HepG2 (cell line): ENCODE measurements around the gene SLC25A44. TPM values are rescaled to one million over a fixed set of nuclear protein-coding genes. Genes with fewer than 3 reads are reported as not detected.
A peak's percentile ranks its signal among the peaks of the same experiment; 100 is the strongest.

Experiments
- ATAC-seq: fragments of 200-7000 bp; cut with Tn5 transposase; 3 replicates; pipeline ENCODE4 v1.9.1; 2020; ENCODE audit warnings: mild to moderate bottlenecking, moderate library complexity
- BruUV-seq: library from RNA; stranded (reverse); fragments of 400-500 nt; replicated peaks from 2 replicates; lab custom pipeline; 2021; lab: Mats Ljungman, UMichigan
- CTCF ChIA-PET: fragments of 300-600 bp; formaldehyde crosslinking; extraction: SDS; loops from one replicate; lab custom pipeline; 2021; ENCODE audit warnings: low total read pairs, inconsistent platforms, low intra/inter-chr PET ratio; lab: Yijun Ruan, JAX
- POLR2A ChIA-PET: fragments of 350-600 bp; sonication (Branson Sonifier 250); formaldehyde crosslinking; loops from one replicate; lab custom pipeline; 2020; ENCODE audit warnings: antibody characterized with exemption, inconsistent platforms; lab: Yijun Ruan, JAX
- DNase-seq: peaks from one replicate; pipeline ENCODE4 v3.0.0-alpha.2; 2015; ENCODE audit warnings: low spot score
- FAIRE-seq: peaks from 3 replicates; lab custom pipeline; 2011; peaks lifted over from hg19 to GRCh38; lab: Jason Lieb, UNC
- H2AFZ ChIP-seq: one replicate; pipeline ENCODE4 v1.6.1; 2011; ENCODE audit warnings: low read length, inconsistent platforms
- H3K27ac ChIP-seq: fragments of 300-600 bp; 3 replicates; pipeline ENCODE4 v1.8.0; 2011; ENCODE audit warnings: mixed run types, mild to moderate bottlenecking, mixed read lengths, low read length, inconsistent platforms; ENCODE audit not compliant: insufficient read depth; ENCODE audit errors: extremely low read length
- H3K27me3 ChIP-seq, 2 experiments: fragments of 200-600 bp in 1 of 2; 2 replicates in 1 of 2; 3 replicates in 1 of 2; pipeline versions ENCODE4 v1.6.0 to v1.8.0; 2011; ENCODE audit warnings: low read length in 2 of 2, mild to moderate bottlenecking in 2 of 2, moderate library complexity in 2 of 2, inconsistent platforms in 1 of 2; ENCODE audit not compliant: insufficient read depth in 2 of 2, control insufficient read depth in 1 of 2
- H3K36me3 ChIP-seq, 2 experiments: fragments of 200-600 bp in 1 of 2; replicated peaks in 1 of 2; 2 replicates in 1 of 2; 3 replicates in 1 of 2; pipeline versions ENCODE4 v1.5.1 to v1.8.0; 2011; ENCODE audit warnings: low read length in 2 of 2, inconsistent platforms in 1 of 2; ENCODE audit not compliant: insufficient read depth in 2 of 2, control insufficient read depth in 1 of 2
- H3K4me1 ChIP-seq: 2 replicates; pipeline ENCODE4 v1.5.1; 2012; ENCODE audit warnings: low read length, inconsistent platforms; ENCODE audit not compliant: insufficient read depth
- H3K4me2 ChIP-seq: 2 replicates; pipeline ENCODE4 v1.6.0; 2011; ENCODE audit warnings: low read depth, low read length, inconsistent platforms
- H3K4me3 ChIP-seq, 3 experiments: fragments of 200-600 bp in 1 of 3; sonication (generic), shearing (Covaris generic) in 1 of 3; replicated peaks in 1 of 3; 2 replicates each; pipeline ENCODE4 v1.5.1; 2011 to 2016; ENCODE audit warnings: low read length in 3 of 3, inconsistent platforms in 2 of 3, low read depth in 2 of 3, mild to moderate bottlenecking in 2 of 3, control low read depth in 1 of 3, mixed read lengths in 1 of 3; ENCODE audit not compliant: insufficient read depth in 1 of 3
- H3K79me2 ChIP-seq: one replicate; pipeline ENCODE4 v1.6.1; 2011; ENCODE audit warnings: low read length, inconsistent platforms; ENCODE audit not compliant: insufficient read depth
- H3K9ac ChIP-seq: 2 replicates; pipeline ENCODE4 v1.6.0; 2011; ENCODE audit warnings: mild to moderate bottlenecking, low read depth, low read length, inconsistent platforms; ENCODE audit not compliant: insufficient read depth
- H3K9me3 ChIP-seq: 2 replicates; pipeline ENCODE4 v1.5.1; 2012; ENCODE audit warnings: mild to moderate bottlenecking, low read length
- H4K20me1 ChIP-seq: 2 replicates; pipeline ENCODE4 v1.6.0; 2011; ENCODE audit warnings: inconsistent platforms, mild to moderate bottlenecking, low read length, moderate library complexity; ENCODE audit not compliant: insufficient read depth
- RNF2 ChIP-seq: fragments of 450-650 bp; conservative IDR thresholded peaks from 2 replicates; pipeline ENCODE4 v1.6.1; 2016; ENCODE audit warnings: low read depth
- ZFP91 ChIP-seq: sonication (generic); formaldehyde crosslinking; IDR thresholded peaks from 2 replicates; pipeline ENCODE4 v1.9.0; 2022; ENCODE audit warnings: missing genetic modification reagents, mild to moderate bottlenecking, borderline replicate concordance
- ZNF431 ChIP-seq: sonication (generic); formaldehyde crosslinking; IDR thresholded peaks from 2 replicates; pipeline ENCODE4 v1.9.0; 2022; ENCODE audit warnings: missing genetic modification reagents, low read depth, mild to moderate bottlenecking, borderline replicate concordance
- ZNF619 ChIP-seq: sonication (generic); formaldehyde crosslinking; IDR thresholded peaks from 2 replicates; pipeline ENCODE4 v1.4.0; 2020; ENCODE audit warnings: mild to moderate bottlenecking, missing genetic modification reagents
- WGBS: methylation state at CpG from one replicate; pipeline ENCODE4 v1.1.6; 2017; ENCODE audit warnings: low lambda C conversion rate; 5-methylcytosine and 5-hydroxymethylcytosine counted together
- in situ Hi-C: cut with HindIII; loops from 2 replicates; pipeline ENCODE4 v1.10.0; 2017; ENCODE audit warnings: low pct_unique_long_range_greater_than_20kb; ENCODE audit not compliant: extremely low pct_ligation_motif_present
- intact Hi-C: fragments of 100-400 bp; cut with micrococcal nuclease; formaldehyde crosslinking; loops from one replicate; pipeline ENCODE4 v1.10.0; 2022; ENCODE audit not compliant: unreplicated experiment
- polyA plus RNA-seq, 8 experiments: library from polyadenylated mRNA; depleted of rRNA in 3 of 8; stranded (reverse) in 7 of 8; unstranded in 1 of 8; fragments of >200 nt; fragmentation: Illumina TruSeq in 4 of 8; extraction: Trizol in 4 of 8; gene quantifications; 2 replicates each; pipeline versions ENCODE4 v1.2.1 to v1.2.3, GENCODE V29; 2011 to 2016; ENCODE audit warnings: low read depth in 4 of 8, missing spikeins in 1 of 8, mixed read lengths in 1 of 8; ENCODE audit not compliant: insufficient read depth in 1 of 8
- total RNA-seq, 5 experiments: library from RNA; depleted of rRNA; stranded (reverse); fragments of >200 nt; fragmentation: Illumina TruSeq; extraction: Trizol; gene quantifications; 2 replicates each; pipeline ENCODE4 v1.2.3, GENCODE V29; 2016; ENCODE audit warnings: low read depth in 1 of 5
- TF ChIP-seq, protein P1 (sequence below), 2 experiments: sonication (generic) in 1 of 2; formaldehyde crosslinking in 1 of 2; IDR thresholded peaks; 2 replicates each; pipeline versions ENCODE4 v1.4.0 to v1.6.1; 2018 to 2020; ENCODE audit warnings: missing genetic modification reagents in 2 of 2, borderline replicate concordance in 1 of 2, low read depth in 1 of 2, mild to moderate bottlenecking in 1 of 2, missing biosample characterization in 1 of 2

Gene SLC25A44
- total and polyA plus RNA-seq, 2 of the 13 experiments (the other 11 are each of a cell fraction or from before 2014, with no cell fraction given), result 10.7 to 13.4 TPM

DNA sequence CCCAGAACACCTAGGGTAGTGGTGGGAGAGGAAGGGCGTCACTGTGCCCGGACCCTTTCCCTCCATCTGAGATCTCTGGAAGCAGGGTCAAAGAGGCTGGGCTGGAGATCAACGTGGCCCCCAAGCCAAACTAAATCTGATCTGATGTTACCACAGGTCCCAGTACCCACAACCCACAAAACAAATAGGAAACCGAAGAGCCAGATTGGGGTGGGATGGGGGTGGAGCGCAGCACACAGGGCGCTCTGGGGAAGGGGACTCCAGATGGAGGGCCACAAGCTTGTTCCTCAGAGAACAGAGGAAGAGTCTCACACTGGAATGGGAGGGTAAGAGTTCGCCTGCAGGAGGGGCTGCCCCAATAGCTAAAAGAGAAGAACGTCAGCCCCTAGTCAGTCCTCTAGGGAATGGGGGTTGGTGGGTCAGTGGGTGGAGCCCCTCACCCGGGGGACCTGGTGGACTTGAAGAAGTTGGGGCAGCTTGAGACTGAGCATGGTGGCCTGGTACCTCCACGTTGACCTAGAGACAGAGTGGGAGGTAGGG is 52.4 kb downstream of the SLC25A44 start:
- H3K4me1 ChIP-seq, result peaks cover 34% of the 10 kb centered on the region
- POLR2A ChIA-PET, result interaction anchor here (0.8 to 1.5 kb wide), 5 partner anchors 9 to 36 kb away, joined by 3 to 7 read pairs (median 3); partner anchors contain the start of gene SMG5
- peak overlapping the region; percentile 53 for H3K9ac ChIP-seq
- no peaks in the 10 kb centered on the region for H3K27me3 ChIP-seq
- peak overlapping the region; percentile 92 for H3K4me2 ChIP-seq
- WGBS, result 47% methylated on average over 9 of the region's 10 CpGs
- no peak overlapping the region for H3K27ac ChIP-seq
- H2AFZ ChIP-seq, result no peak overlapping the region
- H4K20me1 ChIP-seq, result no peaks in the 10 kb centered on the region
- no peaks in the 10 kb centered on the region for H3K9me3 ChIP-seq
- H3K4me3 ChIP-seq, result peak overlapping the region; percentile 28 to 65 (median 30); a peak in 4 of 6 replicates
- peaks cover 9 to 20% of the 10 kb centered on the region in 2 experiments; a peak in 4 of 5 replicates for H3K36me3 ChIP-seq
- DNase-seq (no peak), FAIRE-seq (no peak), ATAC-seq (no peak)
- 0 out of 2 replicates have a peak, but pooled peaks have one; percentile 1 for TF ChIP-seq ZFP91 (CRISPR knock-in tag)
- TF ChIP-seq, protein P1, sequence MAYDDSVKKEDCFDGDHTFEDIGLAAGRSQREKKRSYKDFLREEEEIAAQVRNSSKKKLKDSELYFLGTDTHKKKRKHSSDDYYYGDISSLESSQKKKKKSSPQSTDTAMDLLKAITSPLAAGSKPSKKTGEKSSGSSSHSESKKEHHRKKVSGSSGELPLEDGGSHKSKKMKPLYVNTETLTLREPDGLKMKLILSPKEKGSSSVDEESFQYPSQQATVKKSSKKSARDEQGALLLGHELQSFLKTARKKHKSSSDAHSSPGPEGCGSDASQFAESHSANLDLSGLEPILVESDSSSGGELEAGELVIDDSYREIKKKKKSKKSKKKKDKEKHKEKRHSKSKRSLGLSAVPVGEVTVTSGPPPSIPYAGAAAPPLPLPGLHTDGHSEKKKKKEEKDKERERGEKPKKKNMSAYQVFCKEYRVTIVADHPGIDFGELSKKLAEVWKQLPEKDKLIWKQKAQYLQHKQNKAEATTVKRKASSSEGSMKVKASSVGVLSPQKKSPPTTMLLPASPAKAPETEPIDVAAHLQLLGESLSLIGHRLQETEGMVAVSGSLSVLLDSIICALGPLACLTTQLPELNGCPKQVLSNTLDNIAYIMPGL (CRISPR knock-in tag; IDR thresholded peaks at IDR 0.05; ENCODE audit: borderline replicate concordance in 1 of 2, low read depth in 1 of 2), result 0 out of 4 replicates have a peak, but pooled peaks of 1 of the 2 experiments have one; percentile 0
- no peak for TF ChIP-seq ZNF431 (CRISPR knock-in tag)
- 0 out of 2 replicates have a peak, but pooled peaks have one; percentile 10 for TF ChIP-seq ZNF619 (CRISPR knock-in tag)
- TF ChIP-seq RNF2, result 0 out of 2 replicates have a peak, but pooled peaks have one; percentile 7
- no TSS peak for BruUV-seq
- intact Hi-C loops, result no loop called here
- CTCF ChIA-PET, result no interaction called here
- no peaks in the 10 kb centered on the region for H3K79me2 ChIP-seq
- in situ Hi-C loops, result no loop called here
